Hepatocyte (in vitro differentiated cells): ENCODE results near the gene FCRLB. TPM values are rescaled to one million over a fixed set of nuclear protein-coding genes. Genes with fewer than 3 reads are reported as not detected.
"Not testable (repeated sequence)": the region's sequence is repeated elsewhere in the genome, so short reads cannot be mapped to it uniquely, and the experiment has no call there.

ENCODE experiments used
- DNase-seq: peaks from one replicate; pipeline ENCODE4 v3.0.0-alpha.2; 2016; ENCODE audit warnings: low spot score
- H2AFZ ChIP-seq: fragments of 200-600 bp; sonication (generic); 2 replicates; pipeline ENCODE4 v1.6.0; 2016; ENCODE audit warnings: antibody characterized with exemption, mild to moderate bottlenecking
- H3K27ac ChIP-seq: fragments of 200-600 bp; sonication (generic); 2 replicates; pipeline ENCODE4 v1.5.1; 2016; ENCODE audit warnings: mild to moderate bottlenecking
- H3K27me3 ChIP-seq: fragments of 200-600 bp; sonication (generic); 2 replicates; pipeline ENCODE4 v1.6.1; 2016
- H3K36me3 ChIP-seq: fragments of 200-600 bp; sonication (generic); replicated peaks from 2 replicates; pipeline ENCODE4 v1.5.1; 2016; ENCODE audit warnings: low read depth; ENCODE audit not compliant: insufficient read depth
- H3K4me1 ChIP-seq: fragments of 200-600 bp; sonication (generic); 2 replicates; pipeline ENCODE4 v1.5.1; 2016; ENCODE audit warnings: mild to moderate bottlenecking, moderate library complexity; ENCODE audit not compliant: insufficient read depth
- H3K4me2 ChIP-seq: fragments of 200-600 bp; sonication (generic); 2 replicates; pipeline ENCODE4 v1.6.0; 2016
- H3K4me3 ChIP-seq: fragments of 200-600 bp; sonication (generic); 2 replicates; pipeline ENCODE4 v1.5.1; 2016; ENCODE audit warnings: mild to moderate bottlenecking
- H3K79me2 ChIP-seq: fragments of 200-600 bp; sonication (generic); 2 replicates; pipeline ENCODE4 v1.6.0; 2017; ENCODE audit warnings: mild to moderate bottlenecking
- H3K9me2 ChIP-seq: fragments of 200-600 bp; sonication (generic); replicated peaks from 2 replicates; pipeline ENCODE4 v1.6.0; 2017; ENCODE audit warnings: mild to moderate bottlenecking; ENCODE audit not compliant: insufficient read depth
- H3K9me3 ChIP-seq: fragments of 200-600 bp; sonication (generic); 2 replicates; pipeline ENCODE4 v1.5.1; 2016; ENCODE audit warnings: low read depth, mild to moderate bottlenecking
- H4K20me1 ChIP-seq: fragments of 200-600 bp; sonication (generic); 2 replicates; pipeline ENCODE4 v1.6.0; 2016; ENCODE audit warnings: mild to moderate bottlenecking; ENCODE audit not compliant: insufficient read depth, poor library complexity, severe bottlenecking
- EZH2 ChIP-seq: fragments of 200-600 bp; sonication (generic); IDR thresholded peaks from 2 replicates; pipeline ENCODE4 v1.6.1; 2016; ENCODE audit warnings: antibody characterized with exemption, mild to moderate bottlenecking, borderline replicate concordance
- EZH2phosphoT487 ChIP-seq: fragments of 200-600 bp; sonication (generic); IDR thresholded peaks from one replicate; pipeline ENCODE4 v1.6.1; 2018; ENCODE audit warnings: antibody characterized with exemption, mild to moderate bottlenecking, low read depth, moderate library complexity; ENCODE audit not compliant: unreplicated experiment, severe bottlenecking
- WGBS: methylation state at CpG from one replicate; pipeline ENCODE4 v1.1.6; 2016; ENCODE audit warnings: low lambda C conversion rate; ENCODE audit errors: missing lambda C conversion rate; 5-methylcytosine and 5-hydroxymethylcytosine counted together
- polyA plus RNA-seq: library from polyadenylated mRNA; unstranded; fragments of >200 nt; fragmentation: Nextera tagmentation; extraction: Ambion mirVana; gene quantifications from 2 replicates; pipeline ENCODE4 v1.2.1, GENCODE V29; 2016
- total RNA-seq: library from RNA; depleted of rRNA; stranded (reverse); fragments of >200 nt; gene quantifications from 2 replicates; pipeline ENCODE4 v1.2.3, GENCODE V29; 2014
- TF ChIP-seq, protein P1 (sequence below): fragments of 200-600 bp; sonication (generic); IDR thresholded peaks from 2 replicates; pipeline ENCODE4 v1.5.1; 2016; ENCODE audit warnings: antibody characterized with exemption, mild to moderate bottlenecking; ENCODE audit not compliant: poor library complexity

The FCRLB gene
- total and polyA plus RNA-seq, 2 experiments from 2014 or later, result 0.23 to 1.5 TPM

DNA sequence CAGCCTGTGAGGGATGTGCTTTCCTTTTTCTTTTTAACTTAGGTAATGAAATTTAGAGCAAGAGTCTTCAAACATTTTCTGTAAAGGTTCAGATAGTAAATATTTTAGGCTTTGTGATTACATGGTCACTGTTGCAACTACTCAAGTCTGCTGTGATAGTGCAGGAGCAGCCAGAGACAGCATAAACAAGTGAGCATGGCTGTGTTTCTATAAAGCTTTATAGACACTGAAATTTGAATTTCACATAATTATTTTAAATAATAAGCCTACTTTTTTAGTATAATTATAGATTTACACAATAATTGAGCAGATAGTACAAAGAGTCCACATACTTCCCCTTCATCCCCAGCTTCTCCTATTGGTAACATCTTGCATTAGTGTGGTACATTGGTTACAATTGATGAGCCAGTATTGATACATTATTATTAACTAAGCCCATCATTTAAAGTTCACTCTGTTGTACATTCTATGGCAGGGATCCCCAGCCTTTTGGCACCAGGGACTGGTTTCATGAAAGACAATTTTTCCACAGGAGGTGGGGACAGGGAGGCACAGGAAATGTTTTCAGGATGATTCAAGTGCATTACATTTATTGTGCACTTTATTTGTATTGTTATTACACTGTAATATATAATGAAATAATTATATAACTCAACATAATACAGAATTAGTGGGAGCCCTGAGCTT, 47.8 kb downstream of the FCRLB start:
- Histone ChIP-seq H2AFZ (no peak overlapping the region), H4K20me1 (no peaks in the 10 kb centered on the region), H3K4me1 (peaks cover 6% of the 10 kb centered on the region), H3K79me2 (peaks cover 71% of the 10 kb centered on the region), H3K27me3 (no peaks in the 10 kb centered on the region), H3K27ac (no peak overlapping the region), H3K4me2 (no peak overlapping the region), H3K9me3 (no peaks in the 10 kb centered on the region), H3K9me2 (no peaks in the 10 kb centered on the region), H3K4me3 (no peak overlapping the region), H3K36me3 (no peaks in the 10 kb centered on the region)
- no peak for DNase-seq
- TF ChIP-seq EZH2 (no peak), EZH2phosphoT487 (no peak)
- TF ChIP-seq, protein P1, sequence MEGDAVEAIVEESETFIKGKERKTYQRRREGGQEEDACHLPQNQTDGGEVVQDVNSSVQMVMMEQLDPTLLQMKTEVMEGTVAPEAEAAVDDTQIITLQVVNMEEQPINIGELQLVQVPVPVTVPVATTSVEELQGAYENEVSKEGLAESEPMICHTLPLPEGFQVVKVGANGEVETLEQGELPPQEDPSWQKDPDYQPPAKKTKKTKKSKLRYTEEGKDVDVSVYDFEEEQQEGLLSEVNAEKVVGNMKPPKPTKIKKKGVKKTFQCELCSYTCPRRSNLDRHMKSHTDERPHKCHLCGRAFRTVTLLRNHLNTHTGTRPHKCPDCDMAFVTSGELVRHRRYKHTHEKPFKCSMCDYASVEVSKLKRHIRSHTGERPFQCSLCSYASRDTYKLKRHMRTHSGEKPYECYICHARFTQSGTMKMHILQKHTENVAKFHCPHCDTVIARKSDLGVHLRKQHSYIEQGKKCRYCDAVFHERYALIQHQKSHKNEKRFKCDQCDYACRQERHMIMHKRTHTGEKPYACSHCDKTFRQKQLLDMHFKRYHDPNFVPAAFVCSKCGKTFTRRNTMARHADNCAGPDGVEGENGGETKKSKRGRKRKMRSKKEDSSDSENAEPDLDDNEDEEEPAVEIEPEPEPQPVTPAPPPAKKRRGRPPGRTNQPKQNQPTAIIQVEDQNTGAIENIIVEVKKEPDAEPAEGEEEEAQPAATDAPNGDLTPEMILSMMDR, result no peak

GRCh38 chr1:161769673-161770045, 48.3 kb downstream of the FCRLB start:
- H3K4me1 ChIP-seq, H4K20me1 ChIP-seq, H3K27me3 ChIP-seq, H3K9me3 ChIP-seq, H3K27ac ChIP-seq, H3K9me2 ChIP-seq, H3K4me3 ChIP-seq, H3K36me3 ChIP-seq, H3K4me2 ChIP-seq, H2AFZ ChIP-seq, DNase-seq: not testable (repeated sequence)
- H3K79me2 ChIP-seq, result peaks cover 75% of the 10 kb centered on the region
- WGBS, result 90% methylated on average over 5 of the region's 5 CpGs

DNA sequence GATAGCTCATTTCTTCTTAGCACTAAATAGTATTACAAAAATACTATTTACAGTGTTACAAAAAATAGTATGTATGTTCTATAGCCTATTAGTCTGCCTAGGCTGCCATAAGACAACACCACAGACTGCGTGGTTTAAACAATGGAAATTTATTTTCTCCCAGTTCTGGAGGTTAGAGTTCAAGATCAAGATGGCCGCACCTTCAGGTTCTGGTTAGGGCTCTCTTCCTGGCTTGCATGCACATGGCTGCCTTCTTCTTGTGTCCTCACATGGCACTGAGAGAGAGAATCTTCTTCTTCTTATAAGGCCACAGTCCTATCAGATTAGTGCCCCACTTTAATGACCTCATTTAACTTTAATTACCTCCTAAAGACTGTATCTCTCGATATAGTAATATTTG, 48.9 kb downstream of the FCRLB start:
- no peaks in the 10 kb centered on the region for H3K36me3 ChIP-seq
- peaks cover 9% of the 10 kb centered on the region for H4K20me1 ChIP-seq
- H3K9me3 ChIP-seq, result no peaks in the 10 kb centered on the region
- H3K27ac ChIP-seq, result no peak overlapping the region
- H2AFZ ChIP-seq, result no peak overlapping the region
- H3K4me2 ChIP-seq, result no peak overlapping the region
- no peak overlapping the region for H3K4me3 ChIP-seq
- TF ChIP-seq, protein P1, result no peak
- 95% methylated on average over 3 of the region's 3 CpGs for WGBS
- H3K9me2 ChIP-seq, result no peaks in the 10 kb centered on the region
- no peak for DNase-seq
- H3K79me2 ChIP-seq, result peaks cover 81% of the 10 kb centered on the region
- no peaks in the 10 kb centered on the region for H3K27me3 ChIP-seq
- H3K4me1 ChIP-seq, result peaks cover 6% of the 10 kb centered on the region

DNA sequence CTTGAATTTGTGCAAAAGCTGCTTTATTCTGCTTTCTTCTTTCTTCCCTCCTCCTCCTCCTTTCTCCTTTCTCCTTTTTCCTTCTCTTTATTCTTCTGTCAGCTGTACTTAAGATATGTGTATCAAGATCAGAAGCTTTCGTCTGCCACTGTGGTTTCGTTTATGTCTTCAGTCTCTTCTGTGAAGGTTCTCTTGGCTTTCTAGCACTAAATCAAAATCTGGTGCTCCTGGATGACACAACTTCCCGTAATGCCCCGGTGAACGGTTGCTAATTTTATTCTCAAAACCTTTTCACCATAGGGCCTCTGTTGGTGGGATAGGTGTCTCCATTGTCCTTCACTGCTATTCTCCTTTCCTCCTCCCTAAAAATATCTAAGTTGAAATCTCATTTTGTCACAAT, 49.8 kb downstream of the FCRLB start:
- H3K36me3 ChIP-seq, result no peaks in the 10 kb centered on the region
- no peaks in the 10 kb centered on the region for H3K27me3 ChIP-seq
- H3K9me3 ChIP-seq, result no peaks in the 10 kb centered on the region
- no peak for DNase-seq
- no peak overlapping the region for H3K27ac ChIP-seq
- H4K20me1 ChIP-seq, result peaks cover 15% of the 10 kb centered on the region
- TF ChIP-seq, protein P1, result no peak
- TF ChIP-seq EZH2 (no peak), EZH2phosphoT487 (no peak)
- H3K4me3 ChIP-seq, result no peak overlapping the region
- H3K79me2 ChIP-seq, result peaks cover 90% of the 10 kb centered on the region
- H3K9me2 ChIP-seq, result no peaks in the 10 kb centered on the region
- H3K4me2 ChIP-seq, result no peak overlapping the region
- H3K4me1 ChIP-seq, result peaks cover 6% of the 10 kb centered on the region
- WGBS, result 88% methylated on average over 5 of the region's 5 CpGs
- no peak overlapping the region for H2AFZ ChIP-seq
